ENCODE measurements around the gene FSTL4. TPM values are rescaled to one million over a fixed set of nuclear protein-coding genes. Genes with fewer than 3 reads are reported as not detected.

FSTL4 gene
- polyA plus RNA-seq, 3 donors = 0.42 to 1.2 (median 0.94) TPM

- DNase-seq (ENCODE audit: extremely low read depth in 1 of 11, low read depth in 9 of 11, low spot score in 4 of 11) = no peak
These were observed 358.7 kb downstream of the FSTL4 start for GRCh38 chr5:133253671-133254070.

GRCh38 chr5:133253070-133253469 is 359.3 kb downstream of the FSTL4 start:
- DNase-seq (ENCODE audit: extremely low read depth in 1 of 11, low read depth in 9 of 11, low spot score in 4 of 11) = no peak

GRCh38 chr5:133252133-133252480 is 360.2 kb downstream of the FSTL4 start:
- no peak for DNase-seq (ENCODE audit: extremely low read depth in 1 of 11, low read depth in 9 of 11, low spot score in 4 of 11)

- DNase-seq (ENCODE audit: extremely low read depth in 1 of 11, low read depth in 9 of 11, low spot score in 4 of 11) = no peak
These were observed 360.8 kb downstream of the FSTL4 start for GRCh38 chr5:133251296-133252132.

GRCh38 chr5:133250527-133250926 is 361.8 kb downstream of the FSTL4 start:
- DNase-seq (ENCODE audit: extremely low read depth in 1 of 11, low read depth in 9 of 11, low spot score in 4 of 11) = no peak

- no peak for DNase-seq (ENCODE audit: extremely low read depth in 1 of 11, low read depth in 9 of 11, low spot score in 4 of 11)
These were observed 362.7 kb downstream of the FSTL4 start for GRCh38 chr5:133249593-133249992.

GRCh38 chr5:133247881-133248624 is 364.3 kb downstream of the FSTL4 start:
- DNase-seq (ENCODE audit: extremely low read depth in 1 of 11, low read depth in 9 of 11, low spot score in 4 of 11) = no peak

GRCh38 chr5:133247151-133247709 is 365.1 kb downstream of the FSTL4 start:
- no peak for DNase-seq (ENCODE audit: extremely low read depth in 1 of 11, low read depth in 9 of 11, low spot score in 4 of 11)

- no peak for DNase-seq (ENCODE audit: extremely low read depth in 1 of 11, low read depth in 9 of 11, low spot score in 4 of 11)
These were observed 365.8 kb downstream of the FSTL4 start for GRCh38 chr5:133246376-133247150.

GRCh38 chr5:133246053-133246370 is 366.3 kb downstream of the FSTL4 start:
- DNase-seq (ENCODE audit: extremely low read depth in 1 of 11, low read depth in 9 of 11, low spot score in 4 of 11) = no peak

- DNase-seq (ENCODE audit: extremely low read depth in 1 of 11, low read depth in 9 of 11, low spot score in 4 of 11) = no peak
These were observed 366.9 kb downstream of the FSTL4 start for GRCh38 chr5:133245191-133246052.

- no peak for DNase-seq (ENCODE audit: extremely low read depth in 1 of 11, low read depth in 9 of 11, low spot score in 4 of 11)
These were observed 368.1 kb downstream of the FSTL4 start for GRCh38 chr5:133244242-133244641.

- DNase-seq (ENCODE audit: extremely low read depth in 1 of 11, low read depth in 9 of 11, low spot score in 4 of 11) = no peak
These were observed 369.1 kb downstream of the FSTL4 start for GRCh38 chr5:133243196-133243595.

GRCh38 chr5:133242221-133242835 is 370.0 kb downstream of the FSTL4 start:
- DNase-seq (ENCODE audit: extremely low read depth in 1 of 11, low read depth in 9 of 11, low spot score in 4 of 11) = no peak

- DNase-seq (ENCODE audit: extremely low read depth in 1 of 11, low read depth in 9 of 11, low spot score in 4 of 11) = no peak
These were observed 370.9 kb downstream of the FSTL4 start for GRCh38 chr5:133241179-133242092.

GRCh38 chr5:133240425-133241091 is 371.8 kb downstream of the FSTL4 start:
- no peak for DNase-seq (ENCODE audit: extremely low read depth in 1 of 11, low read depth in 9 of 11, low spot score in 4 of 11)

Measured in renal cortex interstitium (tissue), 11 donors.